H1 (cell line): Measurements from ENCODE around the gene NEGR1. TPM values are rescaled to one million over a fixed set of nuclear protein-coding genes. Genes with fewer than 3 reads are reported as not detected.
A peak's percentile ranks its signal among the peaks of the same experiment; 100 is the strongest.

ENCODE experiments used
- CTCF ChIP-seq, 3 experiments: IDR thresholded peaks; 1 replicate in 2 of 3; 2 replicates in 1 of 3; pipeline versions ENCODE4 v1.5.1 to v1.6.1; 2011; ENCODE audit warnings: low read length in 3 of 3, mild to moderate bottlenecking in 3 of 3, inconsistent platforms in 2 of 3, low read depth in 1 of 3, moderate library complexity in 1 of 3; ENCODE audit not compliant: insufficient read depth in 1 of 3; ENCODE audit errors: control extremely low read depth in 1 of 3
- EP300 ChIP-seq, 2 experiments: IDR thresholded peaks; 1 replicate in 1 of 2; 2 replicates in 1 of 2; pipeline ENCODE4 v1.6.1; 2011 to 2012; ENCODE audit warnings: low read depth in 2 of 2, low read length in 2 of 2, mild to moderate bottlenecking in 2 of 2, borderline replicate concordance in 1 of 2, inconsistent platforms in 1 of 2, moderate library complexity in 1 of 2
- HDAC6 ChIP-seq: IDR thresholded peaks from one replicate; pipeline ENCODE4 v1.7.1; 2012; ENCODE audit warnings: low read depth, mild to moderate bottlenecking, inconsistent platforms, low read length, moderate library complexity
- KDM1A ChIP-seq: fragments of 200-600, 300-600 bp; sonication (generic); IDR thresholded peaks from 2 replicates; pipeline ENCODE4 v1.7.1; 2016; ENCODE audit warnings: mild to moderate bottlenecking, low read length, borderline replicate concordance
- NANOG ChIP-seq: IDR thresholded peaks from 2 replicates; pipeline ENCODE4 v1.6.1; 2011; ENCODE audit warnings: low read length, low read depth, mild to moderate bottlenecking, inconsistent platforms; ENCODE audit not compliant: insufficient read depth, poor library complexity, severe bottlenecking
- PHF8 ChIP-seq: fragments of 200-600 bp; sonication (generic); conservative IDR thresholded peaks from 2 replicates; pipeline ENCODE4 v1.7.1; 2012; ENCODE audit warnings: low read depth, mild to moderate bottlenecking, inconsistent platforms, low read length, moderate library complexity
- RBBP5 ChIP-seq: IDR thresholded peaks from 2 replicates; pipeline ENCODE4 v1.7.1; 2012; ENCODE audit warnings: low read depth, mild to moderate bottlenecking, inconsistent platforms, low read length, moderate library complexity, borderline replicate concordance
- polyA plus RNA-seq, 7 experiments: library from polyadenylated mRNA; depleted of rRNA in 3 of 7; stranded (reverse) in 5 of 7; unstranded in 2 of 7; fragments of >200 nt in 5 of 7; fragments of 200-250 nt in 2 of 7; gene quantifications; 1 replicate in 5 of 7; 2 replicates in 1 of 7; 4 replicates in 1 of 7; pipeline versions ENCODE4 v1.2.1 to v1.2.3, GENCODE V29; 2011 to 2013; ENCODE audit warnings: missing spikeins in 2 of 7, mixed read lengths in 2 of 7
- total RNA-seq: library from RNA; stranded (reverse); fragmentation: NEBNext Ultra II Directional; extraction: Animal tissue kit (Norgen Biotek cat#: 25700); gene quantifications from 2 replicates; pipeline ENCODE4 v1.2.1, GENCODE V29; 2021
- TF ChIP-seq, protein P1 (sequence below): IDR thresholded peaks from 2 replicates; pipeline ENCODE4 v1.6.1; 2012; ENCODE audit warnings: low read length, inconsistent platforms

Gene NEGR1
- total and polyA plus RNA-seq, 2 of the 8 experiments (the other 6 are each of a cell fraction or from before 2014, with no cell fraction given): 0.71 to 1.3 TPM

DNA sequence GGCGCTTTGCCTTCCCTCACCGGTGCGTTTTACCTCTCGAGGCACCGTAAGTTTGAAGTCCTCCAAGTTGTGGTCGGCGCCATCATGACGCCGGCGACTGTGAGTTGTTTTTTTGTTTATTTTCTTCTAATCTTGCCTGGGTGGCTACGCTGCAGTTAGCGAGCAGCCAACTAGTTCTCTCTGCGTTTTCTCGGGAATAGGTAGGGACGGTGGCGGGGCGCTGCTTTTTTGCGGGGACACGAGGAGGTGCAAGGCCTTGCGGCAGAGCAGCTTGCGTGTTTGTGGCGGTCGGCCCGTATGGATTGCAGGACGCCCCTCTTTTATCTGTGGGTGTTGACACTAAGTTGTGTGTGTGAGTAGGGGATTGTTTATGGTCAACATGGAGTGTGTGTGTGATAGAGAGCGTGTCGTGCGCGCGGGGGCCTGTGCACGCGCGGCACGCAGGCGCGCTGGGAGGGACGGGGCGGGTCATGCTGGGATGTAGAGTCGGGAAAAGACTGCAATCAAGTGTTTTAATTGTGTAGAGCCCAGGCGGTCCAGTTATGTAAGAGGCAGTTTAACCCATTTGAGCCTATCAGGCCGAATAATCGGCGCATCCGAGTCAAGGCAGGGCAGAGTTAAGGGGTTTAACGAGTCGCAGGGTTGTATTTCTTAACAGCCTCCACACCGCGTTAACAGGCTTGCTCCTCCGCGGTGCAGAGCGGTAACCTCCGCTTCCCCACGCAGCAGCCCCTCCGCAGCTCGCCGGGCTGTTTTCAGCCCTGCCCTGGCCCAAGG lies 1.2 kb upstream of the NEGR1 start (continued):
- TF ChIP-seq PHF8 (peak; percentile 45; the same call in 1 of the 2 replicates), KDM1A (no peak), CTCF (IDR thresholded peaks at IDR 0.05; ENCODE audit: control extremely low read depth in 1 of 3, insufficient read depth in 1 of 3, low read depth in 1 of 3, low read length in 3 of 3) (no peak), NANOG (no peak), EP300 (IDR thresholded peaks at IDR 0.05; ENCODE audit: borderline replicate concordance in 1 of 2, low read depth in 2 of 2, low read length in 2 of 2) (no peak), RBBP5 (no peak; the same call in 1 of the 2 replicates), HDAC6 (no peak)
- TF ChIP-seq, protein P1, sequence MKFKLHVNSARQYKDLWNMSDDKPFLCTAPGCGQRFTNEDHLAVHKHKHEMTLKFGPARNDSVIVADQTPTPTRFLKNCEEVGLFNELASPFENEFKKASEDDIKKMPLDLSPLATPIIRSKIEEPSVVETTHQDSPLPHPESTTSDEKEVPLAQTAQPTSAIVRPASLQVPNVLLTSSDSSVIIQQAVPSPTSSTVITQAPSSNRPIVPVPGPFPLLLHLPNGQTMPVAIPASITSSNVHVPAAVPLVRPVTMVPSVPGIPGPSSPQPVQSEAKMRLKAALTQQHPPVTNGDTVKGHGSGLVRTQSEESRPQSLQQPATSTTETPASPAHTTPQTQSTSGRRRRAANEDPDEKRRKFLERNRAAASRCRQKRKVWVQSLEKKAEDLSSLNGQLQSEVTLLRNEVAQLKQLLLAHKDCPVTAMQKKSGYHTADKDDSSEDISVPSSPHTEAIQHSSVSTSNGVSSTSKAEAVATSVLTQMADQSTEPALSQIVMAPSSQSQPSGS: no peak
